IMR-90 (cell line): ENCODE results near the gene RABIF. TPM values are rescaled to one million over a fixed set of nuclear protein-coding genes. Genes with fewer than 3 reads are reported as not detected.

Experiments
- ATAC-seq: fragments of 200-7000 bp; cut with Tn5 transposase; 2 replicates; pipeline ENCODE4 v1.9.1; 2020; ENCODE audit warnings: low read depth, mild to moderate bottlenecking, moderate library complexity
- BruUV-seq: library from RNA; stranded (reverse); fragments of 400-500 nt; replicated peaks from 2 replicates; lab custom pipeline; 2021; lab: Mats Ljungman, UMichigan
- CTCF ChIA-PET: fragments of 300-600 bp; formaldehyde crosslinking; extraction: SDS; loops from one replicate; lab custom pipeline; 2021; ENCODE audit warnings: antibody characterized with exemption; lab: Yijun Ruan, JAX
- POLR2A ChIA-PET: fragments of 300-600 bp; sonication (Branson Sonifier 250); formaldehyde crosslinking; loops from one replicate; lab custom pipeline; 2022; ENCODE audit warnings: antibody characterized with exemption; ENCODE audit not compliant: unreplicated experiment; lab: Charles Lee
- DNase-seq: peaks from one replicate; pipeline ENCODE4 v3.0.0; 2013
- H2AFZ ChIP-seq: replicated peaks from 2 replicates; pipeline ENCODE3; 2013; ENCODE audit warnings: low read length, mild to moderate bottlenecking; ENCODE audit not compliant: poor library complexity
- H2AK5ac ChIP-seq: 2 replicates; pipeline ENCODE4 v1.6.1; 2013; ENCODE audit warnings: low read depth, low read length, inconsistent platforms
- H2AK9ac ChIP-seq: replicated peaks from 2 replicates; pipeline ENCODE3; 2013; ENCODE audit warnings: mild to moderate bottlenecking, low read depth, low read length, moderate library complexity; ENCODE audit not compliant: poor library complexity
- H2BK120ac ChIP-seq: 2 replicates; pipeline ENCODE4 v1.6.1; 2013; ENCODE audit warnings: low read depth, low read length, inconsistent platforms
- H2BK15ac ChIP-seq: 3 replicates; pipeline ENCODE4 v1.6.1; 2013; ENCODE audit warnings: low read depth, low read length, inconsistent platforms
- H2BK20ac ChIP-seq: 2 replicates; pipeline ENCODE4 v1.6.1; 2013; ENCODE audit warnings: low read depth, mild to moderate bottlenecking, inconsistent platforms, low read length, moderate library complexity
- H2BK5ac ChIP-seq: 2 replicates; pipeline ENCODE4 v1.6.1; 2013; ENCODE audit warnings: mild to moderate bottlenecking, low read depth, low read length, inconsistent platforms; ENCODE audit not compliant: poor library complexity, severe bottlenecking
- H3K14ac ChIP-seq: replicated peaks from 2 replicates; pipeline ENCODE4 v1.6.1; 2013; ENCODE audit warnings: low read depth, low read length, inconsistent platforms
- H3K18ac ChIP-seq: 2 replicates; pipeline ENCODE4 v1.6.1; 2013; ENCODE audit warnings: low read depth, low read length, control low read depth
- H3K23ac ChIP-seq: 2 replicates; pipeline ENCODE4 v1.6.1; 2013; ENCODE audit warnings: low read depth, low read length, inconsistent platforms
- H3K27ac ChIP-seq: 2 replicates; pipeline ENCODE4 v1.5.1; 2013; ENCODE audit warnings: mild to moderate bottlenecking, control low read depth, low read length; ENCODE audit not compliant: insufficient read depth
- H3K27me3 ChIP-seq: 2 replicates; pipeline ENCODE4 v1.6.1; 2013; ENCODE audit warnings: low read length; ENCODE audit not compliant: control insufficient read depth, insufficient read depth
- H3K36me3 ChIP-seq: 2 replicates; pipeline ENCODE4 v1.6.1; 2013; ENCODE audit warnings: low read length, mixed read lengths; ENCODE audit not compliant: control insufficient read depth, insufficient read depth
- H3K4ac ChIP-seq: 2 replicates; pipeline ENCODE4 v1.6.1; 2013; ENCODE audit warnings: low read depth, low read length, inconsistent platforms
- H3K4me1 ChIP-seq: 2 replicates; pipeline ENCODE4 v1.6.1; 2013; ENCODE audit warnings: low read length, mixed read lengths; ENCODE audit not compliant: control insufficient read depth, insufficient read depth
- H3K4me2 ChIP-seq: 2 replicates; pipeline ENCODE4 v1.6.1; 2013; ENCODE audit warnings: low read depth, mild to moderate bottlenecking, control low read depth, low read length, moderate library complexity
- H3K4me3 ChIP-seq: 2 replicates; pipeline ENCODE4 v1.5.1; 2013; ENCODE audit warnings: low read depth, mild to moderate bottlenecking, control low read depth, low read length, moderate library complexity; ENCODE audit not compliant: insufficient read depth
- H3K56ac ChIP-seq: 2 replicates; pipeline ENCODE4 v1.6.1; 2013; ENCODE audit warnings: low read length, inconsistent platforms; ENCODE audit not compliant: insufficient read depth; ENCODE audit errors: extremely low read depth
- H3K79me1 ChIP-seq, 2 experiments: 2 replicates each; pipeline ENCODE4 v1.6.1; 2013; ENCODE audit warnings: low read length in 2 of 2, inconsistent platforms in 1 of 2, low read depth in 1 of 2
- H3K9ac ChIP-seq: 2 replicates; pipeline ENCODE4 v1.6.1; 2013; ENCODE audit warnings: low read depth, low read length, control low read depth
- H3K9me1 ChIP-seq: 2 replicates; pipeline ENCODE4 v1.6.1; 2013; ENCODE audit warnings: low read length, inconsistent platforms; ENCODE audit not compliant: insufficient read depth
- H3K9me3 ChIP-seq: 2 replicates; pipeline ENCODE4 v1.6.1; 2013; ENCODE audit warnings: low read length; ENCODE audit not compliant: control insufficient read depth, insufficient read depth
- H4K20me1 ChIP-seq: 2 replicates; pipeline ENCODE4 v1.6.1; 2013; ENCODE audit warnings: low read length, inconsistent platforms; ENCODE audit not compliant: insufficient read depth
- H4K5ac ChIP-seq: 2 replicates; pipeline ENCODE4 v1.6.1; 2013; ENCODE audit warnings: mild to moderate bottlenecking, low read depth, low read length, control low read depth
- H4K8ac ChIP-seq, 2 experiments: 2 replicates each; pipeline ENCODE4 v1.6.1; 2013; ENCODE audit warnings: low read depth in 2 of 2, low read length in 2 of 2, control low read depth in 1 of 2, inconsistent platforms in 1 of 2
- H4K91ac ChIP-seq: 2 replicates; pipeline ENCODE4 v1.6.1; 2013; ENCODE audit warnings: low read depth, low read length, inconsistent platforms; ENCODE audit not compliant: insufficient read depth
- BHLHE40 ChIP-seq: fragments of 150-350 bp; IDR thresholded peaks from 2 replicates; pipeline ENCODE4 v1.6.1; 2016; ENCODE audit warnings: mild to moderate bottlenecking, low read depth, low read length
- CHD1 ChIP-seq: IDR thresholded peaks from 2 replicates; pipeline ENCODE4 v1.6.1; 2012; ENCODE audit warnings: low read depth, low read length, improper control_type of control experiment
- CTCF ChIP-seq: conservative IDR thresholded peaks from 2 replicates; pipeline ENCODE4 v1.5.1; 2012; ENCODE audit warnings: mild to moderate bottlenecking, low read depth, low read length, improper control_type of control experiment
- ELK1 ChIP-seq: fragments of 150-350 bp; IDR thresholded peaks from 2 replicates; pipeline ENCODE4 v1.6.1; 2016; ENCODE audit warnings: low read depth, mild to moderate bottlenecking, low read length, moderate library complexity, borderline replicate concordance
- FOS ChIP-seq: fragments of 150-350 bp; IDR thresholded peaks from 2 replicates; pipeline ENCODE4 v1.6.1; 2016; ENCODE audit warnings: low read depth, low read length
- MAFK ChIP-seq: IDR thresholded peaks from 2 replicates; pipeline ENCODE4 v1.6.1; 2012; ENCODE audit warnings: low read depth, low read length, improper control_type of control experiment
- MXI1 ChIP-seq: IDR thresholded peaks from 2 replicates; pipeline ENCODE4 v1.6.1; 2012; ENCODE audit warnings: low read depth, mild to moderate bottlenecking, low read length, moderate library complexity, borderline replicate concordance
- NFE2L2 ChIP-seq: fragments of 150-350 bp; IDR thresholded peaks from 2 replicates; pipeline ENCODE4 v1.6.1; 2016; ENCODE audit warnings: low read depth, mild to moderate bottlenecking, low read length
- POLR2A ChIP-seq: IDR thresholded peaks from 2 replicates; pipeline ENCODE4 v1.6.1; 2012; ENCODE audit warnings: mild to moderate bottlenecking, low read depth, low read length
- RAD21 ChIP-seq: IDR thresholded peaks from 2 replicates; pipeline ENCODE4 v1.6.1; 2012; ENCODE audit warnings: low read length, improper control_type of control experiment
- RCOR1 ChIP-seq: IDR thresholded peaks from 2 replicates; pipeline ENCODE4 v1.6.1; 2012; ENCODE audit warnings: mild to moderate bottlenecking, low read length, improper control_type of control experiment; ENCODE audit not compliant: insufficient replicate concordance
- RFX5 ChIP-seq: IDR thresholded peaks from 2 replicates; pipeline ENCODE4 v1.8.0; 2012; ENCODE audit warnings: low read depth, mild to moderate bottlenecking, low read length, moderate library complexity
- SMC3 ChIP-seq: fragments of 150-350 bp; IDR thresholded peaks from 2 replicates; pipeline ENCODE4 v1.6.1; 2016; ENCODE audit warnings: low read depth, mild to moderate bottlenecking, antibody characterized with exemption, low read length, moderate library complexity
- USF2 ChIP-seq: fragments of 150-350 bp; IDR thresholded peaks from 2 replicates; pipeline ENCODE4 v1.6.1; 2017; ENCODE audit warnings: mild to moderate bottlenecking, antibody characterized with exemption, low read length, low read depth
- WGBS, 2 experiments: methylation state at CpG; one replicate each; pipeline versions ENCODE4 v1.1.5 to v1.1.7; 2013; ENCODE audit warnings: missing lambda C conversion rate in 2 of 2; ENCODE audit not compliant: insufficient read length in 1 of 2; ENCODE audit errors: extremely low coverage in 2 of 2; 5-methylcytosine and 5-hydroxymethylcytosine counted together
- dilution Hi-C: fragments of 300-500 bp; cut with HindIII; formaldehyde crosslinking; loops from one replicate; pipeline ENCODE4 v1.14.3; 2018; ENCODE audit warnings: low sequenced_read_pairs; ENCODE audit not compliant: unreplicated experiment
- in situ Hi-C: fragments of 300-500 bp; cut with MboI; formaldehyde crosslinking; loops from 3 replicates; pipeline ENCODE4 v1.14.3; 2019; ENCODE audit warnings: low sequenced_read_pairs, inconsistent platforms, mixed read lengths
- intact Hi-C: fragments of 100-400 bp; cut with micrococcal nuclease; formaldehyde crosslinking; loops from 2 replicates; pipeline ENCODE4 v1.10.0; 2022
- polyA plus RNA-seq, 3 experiments: library from polyadenylated mRNA; depleted of rRNA; stranded (reverse); fragments of >200 nt; gene quantifications; 2 replicates each; pipeline ENCODE4 v1.2.3, GENCODE V29; 2012; ENCODE audit warnings: low replicate concordance in 1 of 3
- total RNA-seq: library from RNA; depleted of rRNA; stranded (reverse); fragments of >200 nt; gene quantifications from 2 replicates; pipeline ENCODE4 v1.2.3, GENCODE V29; 2012

The RABIF gene
- total and polyA plus RNA-seq, 2 of the 4 experiments (the other 2 are of a cell fraction): 4.8 to 7.9 TPM

GRCh38 chr1:202852163-202852904 is 36.6 kb downstream of the RABIF start:
- POLR2A ChIA-PET: interaction anchor here (0.6 kb wide), 1 partner anchor 33 kb away, joined by 5 read pairs; no protein-coding TSS in a partner anchor
- intact Hi-C loops: loop anchor here (5.0 kb wide), 1 partner anchor 100 kb away; no protein-coding TSS in a partner anchor

More at GRCh38 chr1:202852163-202852904, 36.6 kb downstream of the RABIF start:
- H2BK15ac ChIP-seq: no peak overlapping the region
- H3K9ac ChIP-seq: no peak overlapping the region
- H4K8ac ChIP-seq: peak overlapping the region in 1 of 2 experiments; percentile 79; a peak in 2 of 4 replicates
- no peak overlapping the region for H3K4ac ChIP-seq
- H2BK20ac ChIP-seq: no peak overlapping the region
- 0 out of 2 replicates have a peak, but pooled peaks cover 4% of the 10 kb centered on the region for H3K9me1 ChIP-seq
- dilution Hi-C loops: no loop called here
- no peak overlapping the region for H2BK120ac ChIP-seq
- no peak overlapping the region for H2AK9ac ChIP-seq
- 0 out of 2 replicates have a peak overlapping the region, but pooled peaks have one; percentile 46 for H4K91ac ChIP-seq
- no peaks in the 10 kb centered on the region for H4K20me1 ChIP-seq
- H2AFZ ChIP-seq: peak overlapping the region; percentile 83
- no TSS peak for BruUV-seq
- in situ Hi-C loops: no loop called here
- no peak for TF ChIP-seq MAFK
- no peak for TF ChIP-seq MXI1
- TF ChIP-seq SMC3: peak; percentile 51; the same call in 1 of the 2 replicates
- no peak for TF ChIP-seq POLR2A
- no peak for TF ChIP-seq FOS
- TF ChIP-seq USF2: no peak
- TF ChIP-seq BHLHE40: no peak
- TF ChIP-seq CHD1: no peak
- TF ChIP-seq RCOR1: no peak
- no peak for TF ChIP-seq RFX5
- TF ChIP-seq CTCF: peak; percentile 69
- no peak for TF ChIP-seq ELK1
- TF ChIP-seq NFE2L2: no peak
- peak; percentile 80 for TF ChIP-seq RAD21
- no peak overlapping the region for H3K27ac ChIP-seq
- no peak overlapping the region for H3K18ac ChIP-seq
- CTCF ChIA-PET: interaction anchor here (0.5 to 0.9 kb wide), 2 partner anchors 35 to 132 kb away, joined by 3 to 4 read pairs; no protein-coding TSS in a partner anchor
- no peaks in the 10 kb centered on the region for H3K36me3 ChIP-seq
- peak; percentile 69 for DNase-seq
- H3K9me3 ChIP-seq: no peaks in the 10 kb centered on the region
- no peaks in the 10 kb centered on the region; the same call in 1 of the 2 replicates for H3K27me3 ChIP-seq
- no peak overlapping the region for H3K4me2 ChIP-seq
- no peak overlapping the region for H3K4me3 ChIP-seq
- H3K14ac ChIP-seq: no peak overlapping the region
- no peaks in the 10 kb centered on the region for H3K79me1 ChIP-seq
- no peak overlapping the region for H4K5ac ChIP-seq
- no peak overlapping the region for H2AK5ac ChIP-seq
- 51% methylated on average over 4 of the region's 15 CpGs; no CpG with 5 or more reads in 1 of the 2 experiments for WGBS, 2 experiments
- peak; percentile 98 for ATAC-seq
- no peak overlapping the region for H3K23ac ChIP-seq
- H3K4me1 ChIP-seq: no peaks in the 10 kb centered on the region
- H2BK5ac ChIP-seq: no peak overlapping the region
- H3K56ac ChIP-seq: no peak overlapping the region
